ENCODE results near the gene CSRNP2. TPM values are rescaled to one million over a fixed set of nuclear protein-coding genes. Genes with fewer than 3 reads are reported as not detected.

The CSRNP2 gene
- total and polyA plus RNA-seq, 2 of the 13 experiments (the other 11 are each of a cell fraction or from before 2014, with no cell fraction given), result 4.8 to 7.3 TPM

- in situ Hi-C loops (cut with HindIII; ENCODE audit: extremely low pct_ligation_motif_present, low pct_unique_long_range_greater_than_20kb), result no loop called here
- TF ChIP-seq RARG (CRISPR knock-in tag; IDR thresholded peaks at IDR 0.05; ENCODE audit: low read depth) (no peak), GATAD1 (CRISPR knock-in tag; IDR thresholded peaks at IDR 0.05) (peak; percentile 88), TRIM22 (IDR thresholded peaks at IDR 0.05) (no peak), ZNF362 (CRISPR knock-in tag; IDR thresholded peaks at IDR 0.05; ENCODE audit: borderline replicate concordance) (0 out of 2 replicates have a peak, but pooled peaks have one; percentile 20), USF2 (IDR thresholded peaks at IDR 0.05; ENCODE audit: low read depth, low read length) (no peak), USF2 (CRISPR knock-in tag; IDR thresholded peaks at IDR 0.05; ENCODE audit: borderline replicate concordance) (no peak), WIZ (CRISPR knock-in tag; IDR thresholded peaks at IDR 0.05) (no peak), REXO4 (CRISPR knock-in tag; IDR thresholded peaks at IDR 0.05; ENCODE audit: borderline replicate concordance) (no peak), PHF8 (CRISPR knock-in tag; IDR thresholded peaks at IDR 0.05) (peak; percentile 89), AHR (CRISPR knock-in tag; IDR thresholded peaks at IDR 0.05) (no peak; the same call in 1 of the 2 replicates), SMARCE1 (IDR thresholded peaks at IDR 0.05; ENCODE audit: borderline replicate concordance) (no peak), SMYD3 (CRISPR knock-in tag; IDR thresholded peaks at IDR 0.05) (0 out of 2 replicates have a peak, but pooled peaks have one; percentile 17), ZNF75D (CRISPR knock-in tag; IDR thresholded peaks at IDR 0.05; ENCODE audit: borderline replicate concordance) (no peak), ISX (CRISPR knock-in tag; conservative IDR thresholded peaks at IDR 0.05) (no peak), TRAFD1 (CRISPR knock-in tag; IDR thresholded peaks at IDR 0.05; ENCODE audit: borderline replicate concordance) (no peak)
Observed at GRCh38 chr12:51047655-51048540, 35.5 kb downstream of the CSRNP2 start, which contains the start of gene LETMD1. Gene LETMD1 (plus strand): TSS chr12:51048327. CDS start chr12:51048357, 30 bp downstream.

More at GRCh38 chr12:51047655-51048540, 35.5 kb downstream of the CSRNP2 start, which contains the start of gene LETMD1:
- CTCF ChIA-PET (ENCODE audit: low intra/inter-chr PET ratio, low total read pairs), result interaction anchor here (0.9 kb wide), 1 partner anchor 293 kb away, joined by 6 read pairs; no protein-coding TSS in a partner anchor
- Histone ChIP-seq H3K27me3 (ENCODE audit: control insufficient read depth in 1 of 2, insufficient read depth in 2 of 2, low read length in 2 of 2) (no peaks in the 10 kb centered on the region; a peak in 1 of 5 replicates), H3K9ac (ENCODE audit: insufficient read depth, low read depth, low read length) (peak within 1 kb of the TSS; percentile 89), H3K79me2 (ENCODE audit: insufficient read depth, low read length) (peaks cover 18% of the 10 kb centered on the region), H3K27ac (ENCODE audit: extremely low read length, insufficient read depth, low read length) (peak within 1 kb of the TSS; percentile 94), H3K4me1 (ENCODE audit: insufficient read depth, low read length) (peaks cover 22% of the 10 kb centered on the region), H3K4me3 (replicated peaks in 1 of 3; ENCODE audit: insufficient read depth in 1 of 3, low read depth in 2 of 3, low read length in 3 of 3) (peak within 1 kb of the TSS; percentile 75 to 86 (median 81)), H3K36me3 (replicated peaks in 1 of 2; ENCODE audit: control insufficient read depth in 1 of 2, insufficient read depth in 2 of 2, low read length in 2 of 2) (peaks cover 1 to 5% of the 10 kb centered on the region in 2 experiments; a peak in 3 of 5 replicates), H3K9me3 (ENCODE audit: low read length) (no peaks in the 10 kb centered on the region), H2AFZ (ENCODE audit: low read length) (peak within 1 kb of the TSS; percentile 73), H3K4me2 (ENCODE audit: low read depth, low read length) (peak within 1 kb of the TSS; percentile 81), H4K20me1 (ENCODE audit: insufficient read depth, low read length) (no peaks in the 10 kb centered on the region)
- POLR2A ChIA-PET, result interaction anchor here (1.3 to 2.0 kb wide), 3 partner anchors 19 to 36 kb away, joined by 4 to 10 read pairs (median 7); partner anchors contain the start of genes CSRNP2 and SLC11A2
- TSS peak; percentile 95 for BruUV-seq (replicated peaks)
- WGBS (ENCODE audit: low lambda C conversion rate), result 3% methylated on average over 25 of the region's 51 CpGs
- intact Hi-C loops (cut with micrococcal nuclease; ENCODE audit: unreplicated experiment), result loop anchor here (1.0 to 10.0 kb wide), 3 partner anchors 35 to 293 kb away; partner anchors contain the start of gene CSRNP2
- peak; percentile 98 for DNase-seq (ENCODE audit: low spot score)
- ATAC-seq, result peak; percentile 99
- FAIRE-seq, result peak; percentile 100

Measured in HepG2 (cell line).